Bronchial smooth muscle cell (primary cell): ENCODE data around the gene GSTA4. TPM values are rescaled to one million over a fixed set of nuclear protein-coding genes. Genes with fewer than 3 reads are reported as not detected.

Experiments used
- total RNA-seq: library from RNA; depleted of rRNA; stranded (reverse); fragments of >200 nt; gene quantifications from 2 replicates; pipeline ENCODE4 v1.2.1, GENCODE V29; 2014

The GSTA4 gene, protein sequence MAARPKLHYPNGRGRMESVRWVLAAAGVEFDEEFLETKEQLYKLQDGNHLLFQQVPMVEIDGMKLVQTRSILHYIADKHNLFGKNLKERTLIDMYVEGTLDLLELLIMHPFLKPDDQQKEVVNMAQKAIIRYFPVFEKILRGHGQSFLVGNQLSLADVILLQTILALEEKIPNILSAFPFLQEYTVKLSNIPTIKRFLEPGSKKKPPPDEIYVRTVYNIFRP
- total RNA-seq: 43.6 and 51.7 TPM in 2 replicates

GRCh38 chr6:52995089-52995912 is at the start of gene GSTA4:
Gene GSTA4 (minus strand): TSS chr6:52995284. CDS start chr6:52994243, 1,041 bp downstream.

Other genes with a start within 250 kb of the GSTA4 start
- gene GSTA2, start 231.8 kb downstream of the GSTA4 start, total RNA-seq: not detected in 2 replicates
- not detected in 2 replicates for gene GSTA1, start 191.5 kb downstream of the GSTA4 start, total RNA-seq
- gene GSTA5, start 154.5 kb downstream of the GSTA4 start, total RNA-seq: not detected in 2 replicates
- gene GSTA3, start 85.6 kb downstream of the GSTA4 start, total RNA-seq: 0.17 TPM in 1 of 2 replicates, not detected in the other
- gene CILK1, start 66.5 kb upstream of the GSTA4 start, total RNA-seq: 3.5 and 3.8 TPM in 2 replicates
- gene FBXO9, start 70.1 kb upstream of the GSTA4 start, total RNA-seq: 31.7 and 42.1 TPM in 2 replicates
- not detected in 2 replicates for gene GCM1, start 153.6 kb upstream of the GSTA4 start, total RNA-seq